ENCODE measurements around the gene ZNF44. TPM values are rescaled to one million over a fixed set of nuclear protein-coding genes. Genes with fewer than 3 reads are reported as not detected.

ZNF44 gene
- total RNA-seq, 1 donor from 2014 or later: 7.3 TPM

GRCh38 chr19:12284226-12284625 is 10.5 kb downstream of the ZNF44 start:
- peaks cover 26% of the 10 kb centered on the region for H3K36me3 Mint-ChIP-seq

GRCh38 chr19:12278713-12279112 is 16.0 kb downstream of the ZNF44 start:
- Histone ChIP-seq H3K4me1 (no peaks in the 10 kb centered on the region), H3K27ac (no peak overlapping the region), H3K4me3 (no peak overlapping the region), H2AFZ (replicated peaks) (no peak overlapping the region), H4K20me1 (ENCODE audit: low read depth) (no peaks in the 10 kb centered on the region), H3K79me2 (ENCODE audit: low read depth) (peaks cover 43% of the 10 kb centered on the region), H3K4me2 (no peak overlapping the region), H3F3A (ENCODE audit: low read depth) (no peaks in the 10 kb centered on the region), H3K9me3 (ENCODE audit: low read depth) (peaks cover 23% of the 10 kb centered on the region), H3K27me3 (no peaks in the 10 kb centered on the region), H3K36me3 (peaks cover 23% of the 10 kb centered on the region), H3K9ac (no peak overlapping the region)
- no peak overlapping the region for H3K27ac Mint-ChIP-seq
- H3K9me3 Mint-ChIP-seq: peaks cover 69% of the 10 kb centered on the region
- H3K4me1 Mint-ChIP-seq: no peaks in the 10 kb centered on the region
- peaks cover 42% of the 10 kb centered on the region for H3K36me3 Mint-ChIP-seq
- H3K27me3 Mint-ChIP-seq (ENCODE audit: insufficient read depth, low read depth): peaks cover 4% of the 10 kb centered on the region
- TF ChIP-seq CTCF (IDR thresholded peaks at IDR 0.05) (no peak), EZH2 (IDR thresholded peaks at IDR 0.05) (no peak), EZH2phosphoT487 (IDR thresholded peaks at IDR 0.05) (no peak)
- DNase-seq (ENCODE audit: low spot score): no peak
- H3K4me3 Mint-ChIP-seq: no peak overlapping the region

More at GRCh38 chr19:12284226-12284625, 10.5 kb downstream of the ZNF44 start:
- H2AFZ ChIP-seq (replicated peaks): no peak overlapping the region
- no peak overlapping the region for H3K4me3 ChIP-seq
- DNase-seq (ENCODE audit: low spot score): no peak
- H3K9ac ChIP-seq: no peak overlapping the region
- no peaks in the 10 kb centered on the region for H3K4me1 ChIP-seq
- peaks cover 8% of the 10 kb centered on the region for H3K27me3 Mint-ChIP-seq (ENCODE audit: insufficient read depth, low read depth)
- H3K4me3 Mint-ChIP-seq: no peak overlapping the region
- no peaks in the 10 kb centered on the region for H3K36me3 ChIP-seq
- no peak overlapping the region for H3K27ac ChIP-seq
- no peaks in the 10 kb centered on the region for H3F3A ChIP-seq (ENCODE audit: low read depth)
- peaks cover 14% of the 10 kb centered on the region for H3K9me3 ChIP-seq (ENCODE audit: low read depth)
- H3K27ac Mint-ChIP-seq: no peak overlapping the region
- no peaks in the 10 kb centered on the region for H4K20me1 ChIP-seq (ENCODE audit: low read depth)
- H3K4me1 Mint-ChIP-seq: no peaks in the 10 kb centered on the region
- no peak overlapping the region for H3K4me2 ChIP-seq
- no peaks in the 10 kb centered on the region for H3K27me3 ChIP-seq
- H3K9me3 Mint-ChIP-seq: peaks cover 55% of the 10 kb centered on the region
- no peak for TF ChIP-seq EZH2 (IDR thresholded peaks at IDR 0.05)
- no peak for TF ChIP-seq CTCF (IDR thresholded peaks at IDR 0.05)
- TF ChIP-seq EZH2phosphoT487 (IDR thresholded peaks at IDR 0.05): no peak
- peaks cover 65% of the 10 kb centered on the region for H3K79me2 ChIP-seq (ENCODE audit: low read depth)

- Histone ChIP-seq H3F3A (ENCODE audit: low read depth) (no peaks in the 10 kb centered on the region), H3K27ac (no peak overlapping the region), H3K9me3 (ENCODE audit: low read depth) (peaks cover 31% of the 10 kb centered on the region), H3K79me2 (ENCODE audit: low read depth) (peaks cover 7% of the 10 kb centered on the region), H3K27me3 (no peaks in the 10 kb centered on the region), H2AFZ (replicated peaks) (no peak overlapping the region), H3K36me3 (peaks cover 38% of the 10 kb centered on the region), H3K9ac (no peak overlapping the region), H3K4me2 (no peak overlapping the region), H3K4me1 (no peaks in the 10 kb centered on the region), H4K20me1 (ENCODE audit: low read depth) (no peaks in the 10 kb centered on the region), H3K4me3 (no peak overlapping the region)
- Mint-ChIP-seq H3K9me3 (peaks cover 83% of the 10 kb centered on the region), H3K27me3 (ENCODE audit: insufficient read depth, low read depth) (peaks cover 2% of the 10 kb centered on the region), H3K4me1 (no peaks in the 10 kb centered on the region), H3K4me3 (no peak overlapping the region), H3K27ac (no peak overlapping the region), H3K36me3 (peaks cover 63% of the 10 kb centered on the region)
- DNase-seq (ENCODE audit: low spot score): no peak
- TF ChIP-seq EZH2phosphoT487 (IDR thresholded peaks at IDR 0.05) (no peak), CTCF (IDR thresholded peaks at IDR 0.05) (no peak), EZH2 (IDR thresholded peaks at IDR 0.05) (no peak)
Measured at GRCh38 chr19:12272980-12273901, 21.4 kb downstream of the ZNF44 start.
